ENCODE data around the gene CIAO2A. TPM values are rescaled to one million over a fixed set of nuclear protein-coding genes. Genes with fewer than 3 reads are reported as not detected.

The CIAO2A gene
- polyA plus RNA-seq, 1 experiment, result 75.8 TPM

GRCh38 chr15:64052925-64053491 lies 40.6 kb downstream of the CIAO2A start:
- Histone ChIP-seq H3K27me3 (ENCODE audit: control insufficient read depth, insufficient read depth, low read length) (peaks cover 18% of the 10 kb centered on the region), H3K27ac (ENCODE audit: low read depth, low read length) (no peak overlapping the region), H3K4me3 (ENCODE audit: low read depth, low read length) (no peak overlapping the region), H3K9me3 (ENCODE audit: control insufficient read depth, insufficient read depth, low read length) (no peaks in the 10 kb centered on the region)
- TF ChIP-seq, protein P1, sequence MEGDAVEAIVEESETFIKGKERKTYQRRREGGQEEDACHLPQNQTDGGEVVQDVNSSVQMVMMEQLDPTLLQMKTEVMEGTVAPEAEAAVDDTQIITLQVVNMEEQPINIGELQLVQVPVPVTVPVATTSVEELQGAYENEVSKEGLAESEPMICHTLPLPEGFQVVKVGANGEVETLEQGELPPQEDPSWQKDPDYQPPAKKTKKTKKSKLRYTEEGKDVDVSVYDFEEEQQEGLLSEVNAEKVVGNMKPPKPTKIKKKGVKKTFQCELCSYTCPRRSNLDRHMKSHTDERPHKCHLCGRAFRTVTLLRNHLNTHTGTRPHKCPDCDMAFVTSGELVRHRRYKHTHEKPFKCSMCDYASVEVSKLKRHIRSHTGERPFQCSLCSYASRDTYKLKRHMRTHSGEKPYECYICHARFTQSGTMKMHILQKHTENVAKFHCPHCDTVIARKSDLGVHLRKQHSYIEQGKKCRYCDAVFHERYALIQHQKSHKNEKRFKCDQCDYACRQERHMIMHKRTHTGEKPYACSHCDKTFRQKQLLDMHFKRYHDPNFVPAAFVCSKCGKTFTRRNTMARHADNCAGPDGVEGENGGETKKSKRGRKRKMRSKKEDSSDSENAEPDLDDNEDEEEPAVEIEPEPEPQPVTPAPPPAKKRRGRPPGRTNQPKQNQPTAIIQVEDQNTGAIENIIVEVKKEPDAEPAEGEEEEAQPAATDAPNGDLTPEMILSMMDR (IDR thresholded peaks at IDR 0.05; ENCODE audit: low read depth, low read length), result no peak
- DNase-seq (ENCODE audit: low read depth, low spot score), result no peak
- POLR2A ChIA-PET, result no interaction called here
- CTCF ChIA-PET, result no interaction called here

DNA sequence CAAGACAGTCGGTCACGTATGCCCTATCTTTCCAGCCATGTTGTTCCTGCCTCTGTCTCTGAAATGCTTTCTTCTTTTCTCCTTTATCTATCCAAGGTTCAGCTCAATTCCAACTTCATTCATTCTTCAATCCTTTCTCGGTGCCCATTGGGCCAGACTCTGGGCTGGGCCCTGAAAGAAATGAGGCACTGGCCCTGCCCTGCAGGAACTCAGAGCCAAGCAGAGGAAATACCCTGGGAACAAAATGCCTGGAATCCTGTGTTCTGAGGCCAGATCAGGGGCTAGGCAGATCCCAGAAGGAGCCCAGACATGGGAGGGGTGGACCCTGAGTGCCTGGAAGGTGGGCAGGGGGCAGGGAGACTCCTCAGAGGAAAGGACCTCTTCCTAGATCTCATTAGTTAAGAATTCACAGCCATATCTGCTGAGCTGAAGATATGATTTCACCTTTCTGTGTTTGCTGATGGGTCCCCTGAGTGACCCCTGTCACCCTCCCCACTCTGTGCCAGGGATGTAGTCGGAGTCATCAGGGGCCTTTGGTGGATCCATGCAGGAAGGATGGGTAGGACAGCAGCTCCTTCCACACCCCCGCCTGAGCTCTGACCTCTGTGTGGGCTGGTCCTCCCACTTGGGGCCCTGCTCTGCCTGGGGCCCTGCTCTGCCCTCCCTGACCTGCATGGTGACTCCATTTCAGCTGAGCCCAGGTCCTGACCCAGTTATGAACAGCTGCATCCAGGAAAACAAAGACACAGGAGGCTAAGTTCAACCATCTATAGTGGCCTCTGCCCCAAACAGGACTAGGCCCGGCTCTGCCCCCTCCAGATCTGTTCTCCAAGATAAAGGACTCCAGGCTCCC lies 42.0 kb downstream of the CIAO2A start:
- DNase-seq (ENCODE audit: low read depth, low spot score), result no peak
- POLR2A ChIA-PET, result no interaction called here
- Histone ChIP-seq H3K9me3 (ENCODE audit: control insufficient read depth, insufficient read depth, low read length) (no peaks in the 10 kb centered on the region), H3K27me3 (ENCODE audit: control insufficient read depth, insufficient read depth, low read length) (peaks cover 30% of the 10 kb centered on the region), H3K4me3 (ENCODE audit: low read depth, low read length) (no peak overlapping the region), H3K27ac (ENCODE audit: low read depth, low read length) (no peak overlapping the region)
- CTCF ChIA-PET, result no interaction called here
- TF ChIP-seq, protein P1 (IDR thresholded peaks at IDR 0.05; ENCODE audit: low read depth, low read length), result no peak

DNA sequence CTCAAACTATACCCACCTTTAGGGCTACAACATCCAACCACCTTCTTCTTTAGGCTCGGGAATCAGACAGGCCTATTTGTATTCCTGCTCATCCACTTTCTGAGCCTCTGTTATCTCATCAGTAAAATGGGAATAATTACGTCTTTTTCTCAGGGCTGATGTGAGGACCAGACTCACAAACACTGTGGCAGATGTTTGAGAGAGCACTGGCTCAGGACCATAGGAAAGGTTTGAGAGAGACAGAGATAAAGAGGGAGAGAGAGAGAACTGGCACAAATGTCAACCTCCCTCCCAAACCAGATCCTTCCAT lies 42.6 kb downstream of the CIAO2A start:
- no peaks in the 10 kb centered on the region for H3K9me3 ChIP-seq (ENCODE audit: control insufficient read depth, insufficient read depth, low read length)
- ChIA-PET POLR2A (no interaction called here), CTCF (no interaction called here)
- H3K4me3 ChIP-seq (ENCODE audit: low read depth, low read length), result no peak overlapping the region
- H3K27me3 ChIP-seq (ENCODE audit: control insufficient read depth, insufficient read depth, low read length), result peaks cover 30% of the 10 kb centered on the region
- H3K27ac ChIP-seq (ENCODE audit: low read depth, low read length), result no peak overlapping the region
- TF ChIP-seq, protein P1 (IDR thresholded peaks at IDR 0.05; ENCODE audit: low read depth, low read length), result no peak
- DNase-seq (ENCODE audit: low read depth, low spot score), result no peak

DNA sequence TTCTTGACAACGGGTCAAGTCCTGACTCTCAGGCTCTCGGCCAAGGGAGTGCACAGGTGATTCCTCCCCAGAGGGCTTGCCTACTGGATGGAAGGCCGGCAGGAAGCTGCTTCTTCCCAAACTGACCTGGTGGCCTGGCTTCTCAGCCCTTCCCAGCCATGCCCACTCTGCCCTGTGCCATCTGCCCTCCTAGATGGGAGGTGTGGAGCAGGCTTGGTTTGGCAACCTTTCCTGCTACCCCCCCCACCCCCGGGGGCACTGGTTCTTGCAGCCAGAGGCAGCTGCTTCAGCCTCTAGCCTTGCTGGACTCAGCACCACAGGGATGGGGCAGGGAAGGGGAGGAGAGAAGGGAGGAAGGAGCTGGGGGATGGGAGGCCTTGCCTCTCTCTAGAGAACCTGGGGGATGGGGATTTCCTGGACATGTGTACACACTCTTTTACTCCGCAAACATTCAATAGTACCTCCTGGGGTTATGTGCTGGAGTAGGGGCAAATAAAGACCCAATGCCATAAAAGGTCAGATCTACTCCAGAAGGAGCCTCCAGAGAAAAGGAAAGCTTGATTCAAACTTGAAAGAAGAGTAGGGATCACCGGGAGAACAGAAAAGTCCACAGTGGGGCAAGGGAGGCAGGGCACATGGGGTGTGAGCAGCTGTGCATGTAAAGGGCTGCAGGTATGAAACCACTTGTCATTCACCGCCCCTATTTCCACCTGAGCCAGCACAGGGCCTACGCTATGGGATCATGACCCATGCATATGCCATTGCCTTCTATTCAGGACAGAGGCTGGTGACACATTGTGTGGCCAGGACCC lies 43.2 kb downstream of the CIAO2A start:
- CTCF ChIA-PET, result interaction anchor here (0.9 kb wide), 1 partner anchor 17 kb away, joined by 5 read pairs; no protein-coding TSS in a partner anchor
- no peak overlapping the region for H3K27ac ChIP-seq (ENCODE audit: low read depth, low read length)
- TF ChIP-seq, protein P1 (IDR thresholded peaks at IDR 0.05; ENCODE audit: low read depth, low read length), result no peak
- H3K27me3 ChIP-seq (ENCODE audit: control insufficient read depth, insufficient read depth, low read length), result peaks cover 34% of the 10 kb centered on the region
- POLR2A ChIA-PET, result no interaction called here
- no peak for DNase-seq (ENCODE audit: low read depth, low spot score)
- H3K9me3 ChIP-seq (ENCODE audit: control insufficient read depth, insufficient read depth, low read length), result no peaks in the 10 kb centered on the region
- H3K4me3 ChIP-seq (ENCODE audit: low read depth, low read length), result no peak overlapping the region

Data from AG04450 (cell line).